Fibroblast of skin of right quadriceps (primary cell): Measurements from ENCODE around the gene TMUB1.

Source experiments
- DNase-seq: peaks from one replicate; pipeline ENCODE4 v3.0.0-alpha.2; 2013

The TMUB1 gene

DNA sequence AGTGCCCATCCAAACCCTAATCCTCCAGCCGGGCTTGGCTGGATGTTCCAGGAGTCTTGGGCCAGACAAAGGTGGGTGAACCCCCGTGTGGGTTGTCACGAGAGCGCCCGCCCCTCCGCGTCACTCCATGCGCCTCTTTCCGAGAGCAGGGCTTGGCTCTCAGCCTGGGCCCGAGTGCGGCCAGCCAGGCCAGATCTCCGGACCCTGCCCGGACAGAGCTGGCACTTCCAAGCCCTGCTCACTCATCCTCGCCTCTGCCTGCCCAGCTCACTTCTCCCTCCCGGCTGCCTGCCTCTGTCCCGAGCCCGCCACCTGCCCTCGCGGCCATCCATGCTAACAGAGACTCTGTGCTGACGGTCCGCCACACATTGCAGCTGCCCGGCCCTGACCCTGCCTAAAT lies 37.6 kb upstream of the TMUB1 start:
- DNase-seq, result no peak

DNA sequence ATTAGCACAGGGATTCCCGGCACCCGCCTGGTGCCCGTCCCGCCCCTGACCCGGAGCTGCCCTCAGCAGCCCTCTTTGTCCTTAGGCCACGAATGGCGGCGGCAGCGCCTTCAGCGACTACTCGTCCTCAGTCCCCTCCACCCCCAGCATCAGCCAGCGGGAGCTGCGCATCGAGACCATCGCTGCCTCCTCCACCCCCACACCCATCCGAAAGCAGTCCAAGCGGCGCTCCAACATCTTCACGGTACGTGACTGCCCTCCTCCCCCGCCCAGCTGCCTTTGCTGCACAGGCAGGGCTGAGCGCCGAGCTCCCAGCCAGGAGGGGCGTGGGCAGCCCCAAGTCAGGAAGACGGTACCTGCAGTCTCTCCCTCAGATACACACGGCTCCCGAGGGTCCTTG lies 36.6 kb upstream of the TMUB1 start:
- DNase-seq, result no peak

- no peak for DNase-seq
Observed at GRCh38 chr7:151119055-151119415, 35.7 kb upstream of the TMUB1 start.

DNA sequence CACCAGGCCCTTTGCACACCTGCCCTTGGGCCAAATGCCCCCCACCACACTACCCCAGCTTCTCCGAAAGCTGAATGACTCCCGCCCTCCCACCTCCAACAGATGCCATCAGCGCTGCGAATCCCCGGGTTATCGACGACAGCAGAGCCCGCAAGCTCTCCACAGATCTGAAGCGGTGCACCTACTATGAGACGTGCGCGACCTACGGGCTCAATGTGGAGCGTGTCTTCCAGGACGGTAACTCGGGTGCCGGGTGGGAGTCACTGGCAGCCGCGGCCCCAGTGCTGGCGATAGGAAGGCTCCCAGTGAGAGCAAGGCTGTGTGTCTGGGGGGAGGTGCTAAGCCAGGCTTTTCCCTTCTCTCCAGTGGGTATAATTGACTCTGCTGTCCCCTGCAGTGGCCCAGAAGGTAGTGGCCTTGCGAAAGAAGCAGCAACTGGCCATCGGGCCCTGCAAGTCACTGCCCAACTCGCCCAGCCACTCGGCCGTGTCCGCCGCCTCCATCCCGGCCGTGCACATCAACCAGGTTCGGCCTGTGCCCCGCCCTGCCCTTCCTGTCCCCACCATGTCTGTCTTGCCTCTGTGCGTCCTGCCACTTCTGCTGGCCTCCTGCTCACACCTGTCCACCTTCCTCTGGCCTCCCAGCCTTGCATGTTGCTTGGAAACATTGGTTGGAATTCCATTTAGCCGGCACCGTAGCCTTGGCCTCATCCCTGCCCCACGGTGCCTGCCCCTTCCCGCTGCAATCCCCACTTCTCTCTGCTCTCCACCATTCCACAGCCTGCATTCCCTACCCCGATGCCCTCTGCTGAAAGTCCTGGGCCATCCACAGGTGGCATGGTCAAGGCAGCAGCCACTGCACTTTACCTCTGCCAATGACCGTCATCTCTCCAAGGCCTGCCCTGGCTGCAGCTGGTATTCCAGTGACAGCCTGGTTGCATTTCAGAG lies 35.1 kb upstream of the TMUB1 start:
- DNase-seq, result no peak

DNA sequence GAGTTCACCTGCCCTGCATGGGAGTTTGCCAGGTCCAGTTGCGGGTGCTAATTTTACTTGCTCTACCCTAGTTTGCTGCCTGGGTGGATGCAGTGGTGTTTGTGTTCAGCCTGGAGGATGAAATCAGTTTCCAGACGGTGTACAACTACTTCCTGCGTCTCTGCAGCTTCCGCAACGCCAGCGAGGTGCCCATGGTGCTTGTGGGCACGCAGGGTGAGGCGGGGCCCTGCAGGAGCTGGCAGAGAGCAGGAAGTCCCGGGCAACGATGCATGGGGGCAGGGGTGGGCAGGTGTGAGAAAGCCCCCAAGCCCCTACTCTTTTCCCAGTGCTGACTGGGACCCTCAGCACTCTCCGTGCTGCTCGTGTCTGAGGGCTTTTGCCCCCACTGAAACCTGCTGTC lies 34.3 kb upstream of the TMUB1 start:
- DNase-seq, result no peak

DNA sequence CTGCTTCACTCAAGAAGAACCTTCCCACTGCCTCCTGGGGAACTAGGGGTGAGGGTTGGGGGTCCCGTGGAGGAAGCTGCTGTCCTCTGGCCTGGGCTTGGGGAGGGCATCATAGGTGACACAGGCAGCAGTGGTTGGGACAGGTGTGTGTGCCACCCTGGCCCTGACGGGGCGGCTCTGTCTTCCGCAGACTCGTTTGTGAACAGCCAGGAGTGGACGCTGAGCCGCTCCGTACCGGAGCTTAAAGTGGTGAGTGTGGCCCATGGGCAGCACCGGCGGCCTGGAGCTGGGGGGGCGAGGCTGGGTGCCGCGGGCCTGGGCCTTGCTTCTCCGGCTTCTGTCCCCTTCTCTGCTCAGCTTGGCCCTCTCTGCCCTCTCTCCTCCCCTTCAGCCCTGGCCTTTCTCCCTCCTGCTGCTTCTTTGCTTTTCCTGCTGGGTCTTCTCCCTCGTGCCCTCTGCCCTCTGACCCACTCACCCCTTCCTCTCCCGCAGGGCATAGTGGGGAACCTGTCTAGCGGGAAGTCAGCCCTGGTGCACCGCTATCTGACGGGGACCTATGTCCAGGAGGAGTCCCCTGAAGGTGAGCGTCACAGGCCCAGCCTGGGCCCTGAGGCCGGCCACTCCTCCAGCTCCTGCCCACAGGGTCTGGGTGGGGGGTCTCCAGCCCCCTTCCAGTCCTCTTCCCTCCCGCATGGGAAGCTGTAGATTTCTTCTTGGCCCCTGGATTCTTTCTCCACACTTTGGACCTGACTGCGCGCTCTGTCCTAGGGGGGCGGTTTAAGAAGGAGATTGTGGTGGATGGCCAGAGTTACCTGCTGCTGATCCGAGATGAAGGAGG lies 33.5 kb upstream of the TMUB1 start:
- DNase-seq, result no peak

- no peak for DNase-seq
Observed at GRCh38 chr7:151115836-151116418, 32.6 kb upstream of the TMUB1 start.

- DNase-seq, result peak; percentile 27
Observed at GRCh38 chr7:151115121-151115835, 32.0 kb upstream of the TMUB1 start.

GRCh38 chr7:151114151-151115090 lies 31.1 kb upstream of the TMUB1 start:
- no peak for DNase-seq

DNA sequence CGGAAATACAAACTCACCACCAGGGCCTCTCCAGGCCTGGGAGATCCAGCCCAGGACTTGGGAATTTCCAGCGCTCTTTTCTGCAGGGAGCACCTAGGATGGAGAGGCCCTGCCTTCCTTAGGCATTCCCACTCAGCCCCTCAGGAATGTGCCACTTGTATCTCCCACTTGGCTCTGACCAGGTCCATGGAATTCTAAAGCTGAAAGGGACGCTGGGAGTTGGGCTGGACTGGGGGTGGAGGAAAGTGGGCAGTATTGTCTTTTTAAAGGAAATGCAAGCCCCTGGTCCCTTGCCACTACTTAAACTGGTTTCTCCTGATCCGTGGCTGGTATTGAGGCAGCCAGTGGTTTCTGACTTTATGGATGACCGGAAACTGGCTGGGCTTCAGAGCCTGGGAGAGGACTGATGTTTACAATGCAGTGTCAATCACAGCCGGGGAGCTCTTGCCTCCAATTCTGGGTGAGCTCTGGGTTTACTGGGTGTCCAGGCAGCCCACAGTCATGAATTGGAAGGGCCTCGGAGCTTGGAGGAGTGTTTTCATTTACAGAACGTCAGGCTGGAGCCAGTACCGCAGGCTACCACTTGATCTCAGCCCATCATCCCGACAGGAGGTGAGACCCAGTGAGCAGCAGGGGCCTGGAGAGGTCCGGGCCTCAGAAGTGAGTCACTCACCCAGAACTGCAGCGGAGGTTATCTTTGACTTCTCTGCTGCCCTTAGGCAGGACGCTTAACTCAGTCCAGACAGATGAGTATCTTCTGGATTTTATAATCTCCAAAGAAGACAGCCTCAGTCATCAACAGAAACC lies 30.3 kb upstream of the TMUB1 start:
- DNase-seq, result peak; percentile 90

DNA sequence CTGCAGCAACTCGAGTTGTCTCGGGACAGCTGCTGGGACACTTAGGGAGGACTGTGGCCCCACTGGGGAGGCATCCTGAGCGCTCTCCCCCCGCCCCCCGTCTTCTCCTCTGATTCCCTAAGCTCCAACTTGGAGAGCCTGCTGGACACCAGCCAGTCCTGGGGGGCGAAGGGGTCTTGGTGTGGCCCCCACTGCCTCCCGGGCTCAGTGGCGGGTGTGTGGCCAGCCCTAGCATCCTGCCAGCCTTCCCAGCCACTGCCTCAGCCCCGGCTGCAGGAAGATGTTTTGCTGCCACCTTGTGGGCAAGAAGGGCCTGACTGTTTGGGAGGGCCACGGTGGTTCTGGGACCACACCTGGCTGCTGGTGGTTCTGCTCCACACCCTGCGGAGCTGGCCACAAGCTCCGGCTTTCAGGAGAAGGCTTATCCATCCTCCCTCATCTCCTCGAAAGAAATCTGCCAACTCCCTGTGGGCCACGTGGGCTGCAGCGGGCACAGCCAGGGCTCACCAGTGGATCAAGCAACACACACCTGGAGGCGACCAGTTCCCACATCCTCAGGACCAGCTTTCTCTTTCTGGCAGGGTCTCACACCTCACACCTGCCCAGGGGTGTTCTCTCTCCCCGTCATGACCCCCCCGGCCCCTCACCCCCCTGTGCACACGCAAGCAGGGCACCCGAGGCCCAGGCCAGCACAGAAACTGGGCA lies 27.8 kb upstream of the TMUB1 start:
- DNase-seq, result peak; percentile 61

- DNase-seq, result no peak
Observed at GRCh38 chr7:151110236-151110940, 27.1 kb upstream of the TMUB1 start.

GRCh38 chr7:151109094-151110048 lies 26.1 kb upstream of the TMUB1 start:
- DNase-seq, result peak; percentile 54

DNA sequence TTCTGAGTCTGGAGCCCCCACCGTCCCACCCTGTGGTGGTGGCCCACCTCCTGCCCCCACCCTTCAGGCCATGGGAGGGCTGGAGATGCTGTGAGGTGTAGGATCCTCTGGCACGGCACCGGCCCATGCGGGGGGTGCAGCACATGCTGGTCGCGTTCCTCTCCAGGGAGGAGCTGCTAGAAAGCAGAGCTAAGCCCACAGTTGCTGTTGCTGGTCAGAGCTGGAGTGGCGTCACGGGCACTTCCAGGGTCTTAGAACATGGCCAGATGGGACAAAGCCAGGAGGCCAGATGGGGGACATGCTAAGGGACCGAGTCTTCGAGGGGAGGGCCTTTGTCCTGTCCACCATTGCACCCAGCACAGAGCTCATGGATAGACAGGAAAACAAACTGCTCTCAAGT lies 24.6 kb upstream of the TMUB1 start:
- DNase-seq, result no peak

- peak; percentile 89 for DNase-seq
Observed at GRCh38 chr7:151104411-151105235, 21.3 kb upstream of the TMUB1 start.

- DNase-seq, result no peak
Observed at GRCh38 chr7:151103973-151104372, 20.7 kb upstream of the TMUB1 start.

- DNase-seq, result no peak
Observed at GRCh38 chr7:151102991-151103390, 19.7 kb upstream of the TMUB1 start.
